Heart left ventricle (tissue), 13 donors: ENCODE results near the gene EMILIN2.

Experiments used
- POLR2A ChIP-seq, 2 donors: fragments of 450-650 bp; IDR thresholded peaks; one replicate each; pipeline ENCODE4 v1.6.1; 2017; ENCODE audit warnings: antibody characterized with exemption in 2 of 2, mild to moderate bottlenecking in 2 of 2, moderate library complexity in 2 of 2
- TF ChIP-seq, protein P1 (sequence below), 12 donors: fragments of 200-600 bp; sonication (generic) in 4 of 12; IDR thresholded peaks; one replicate each; pipeline versions ENCODE4 v1.5.0 to v1.8.0; 2018 to 2022; ENCODE audit warnings: antibody characterized with exemption in 12 of 12, mild to moderate bottlenecking in 5 of 12
- donor health status: ischemic (EF 13 %, LVEDD 7.1; RV severe dilation, severe dysfunction).
- donor health status: DM: no; HTN: yes; CAD: no.
- donor health status: DM: no; HTN: no; CAD: no.
- donor health status: ischemic (EF 25% LVEDD 6.9; RV normal size, moderate dysfunction).
- donor health status: ischemic (EF 25% LVEDD 5.7; RV mildly dilated, moderate dysfunction).
- donor health status: ischemic (EF 35%, LVEDD 5.7; RV mildly dilated, moderate dysfunction).
- donor health status: nonischemic (EF 11% LVEDD 7.7; RV severe dilation, severe dysfunction).
- donor health status: DM: yes; HTN: yes; CAD: no.
- donor health status: PGD.
- donor health status: ischemic (EF 29% LVEDD 5.4; RV normal size, mild dysfunction).
- donor health status: nonischemic (EF 23%, LVEDD 6.1; RV moderate dilation, normal function).

DNA sequence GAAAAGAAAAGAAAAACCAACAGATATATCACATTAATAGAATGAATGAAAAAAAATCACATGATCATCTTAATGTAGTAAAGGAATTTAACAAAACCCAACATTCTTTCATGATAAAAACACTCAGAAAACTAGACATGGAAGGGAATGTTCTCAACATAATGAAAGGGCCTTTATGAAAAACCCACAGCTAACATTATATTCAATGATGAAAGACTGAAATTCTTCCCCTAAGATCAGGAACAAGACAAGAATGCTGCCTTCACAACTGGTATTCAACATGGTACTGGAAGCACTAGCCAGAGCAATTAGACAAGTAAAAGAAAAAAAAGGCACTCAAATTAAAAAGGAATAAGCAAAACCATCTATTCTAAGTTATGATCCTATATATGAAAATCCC lies 28.5 kb upstream of the EMILIN2 start:
- TF ChIP-seq, protein P1, sequence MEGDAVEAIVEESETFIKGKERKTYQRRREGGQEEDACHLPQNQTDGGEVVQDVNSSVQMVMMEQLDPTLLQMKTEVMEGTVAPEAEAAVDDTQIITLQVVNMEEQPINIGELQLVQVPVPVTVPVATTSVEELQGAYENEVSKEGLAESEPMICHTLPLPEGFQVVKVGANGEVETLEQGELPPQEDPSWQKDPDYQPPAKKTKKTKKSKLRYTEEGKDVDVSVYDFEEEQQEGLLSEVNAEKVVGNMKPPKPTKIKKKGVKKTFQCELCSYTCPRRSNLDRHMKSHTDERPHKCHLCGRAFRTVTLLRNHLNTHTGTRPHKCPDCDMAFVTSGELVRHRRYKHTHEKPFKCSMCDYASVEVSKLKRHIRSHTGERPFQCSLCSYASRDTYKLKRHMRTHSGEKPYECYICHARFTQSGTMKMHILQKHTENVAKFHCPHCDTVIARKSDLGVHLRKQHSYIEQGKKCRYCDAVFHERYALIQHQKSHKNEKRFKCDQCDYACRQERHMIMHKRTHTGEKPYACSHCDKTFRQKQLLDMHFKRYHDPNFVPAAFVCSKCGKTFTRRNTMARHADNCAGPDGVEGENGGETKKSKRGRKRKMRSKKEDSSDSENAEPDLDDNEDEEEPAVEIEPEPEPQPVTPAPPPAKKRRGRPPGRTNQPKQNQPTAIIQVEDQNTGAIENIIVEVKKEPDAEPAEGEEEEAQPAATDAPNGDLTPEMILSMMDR (IDR thresholded peaks at IDR 0.05) = no peak
- no peak for TF ChIP-seq POLR2A (IDR thresholded peaks at IDR 0.05)
